Measurements from ENCODE around the gene CEP170B. TPM values are rescaled to one million over a fixed set of nuclear protein-coding genes. Genes with fewer than 3 reads are reported as not detected.
"Not testable (repeated sequence)": the region's sequence is repeated elsewhere in the genome, so short reads cannot be mapped to it uniquely, and the experiment has no call there.

CEP170B gene
- total RNA-seq, 1 experiment from 2014 or later: 13.6 TPM

DNA sequence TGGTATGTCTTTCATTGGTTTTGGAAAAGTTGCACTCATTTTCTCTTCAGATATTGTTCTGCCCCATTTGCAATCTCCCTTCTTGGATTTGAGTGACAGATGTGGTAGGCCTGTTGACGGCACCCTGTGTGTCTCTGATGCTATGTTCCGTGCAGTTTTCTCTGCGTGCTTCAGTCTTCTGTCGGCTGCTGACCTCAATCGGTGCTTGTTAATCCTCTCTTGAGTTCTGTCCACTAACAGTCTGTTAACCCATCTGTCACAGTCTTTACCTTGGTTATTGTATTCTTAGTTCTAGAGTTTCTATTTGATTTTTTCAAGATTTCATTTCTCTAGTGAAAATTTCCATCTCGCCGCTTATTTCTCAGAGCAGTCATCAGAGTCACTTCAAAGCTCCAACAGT lies 38.9 kb downstream of the CEP170B start:
- DNase-seq: no peak
- no peak overlapping the region for H3K4me3 ChIP-seq
- H3K36me3 ChIP-seq: no peaks in the 10 kb centered on the region
- H3K9me3 ChIP-seq: 0 out of 2 replicates have a peak, but pooled peaks cover 4% of the 10 kb centered on the region
- H3K27me3 ChIP-seq: no peaks in the 10 kb centered on the region

DNA sequence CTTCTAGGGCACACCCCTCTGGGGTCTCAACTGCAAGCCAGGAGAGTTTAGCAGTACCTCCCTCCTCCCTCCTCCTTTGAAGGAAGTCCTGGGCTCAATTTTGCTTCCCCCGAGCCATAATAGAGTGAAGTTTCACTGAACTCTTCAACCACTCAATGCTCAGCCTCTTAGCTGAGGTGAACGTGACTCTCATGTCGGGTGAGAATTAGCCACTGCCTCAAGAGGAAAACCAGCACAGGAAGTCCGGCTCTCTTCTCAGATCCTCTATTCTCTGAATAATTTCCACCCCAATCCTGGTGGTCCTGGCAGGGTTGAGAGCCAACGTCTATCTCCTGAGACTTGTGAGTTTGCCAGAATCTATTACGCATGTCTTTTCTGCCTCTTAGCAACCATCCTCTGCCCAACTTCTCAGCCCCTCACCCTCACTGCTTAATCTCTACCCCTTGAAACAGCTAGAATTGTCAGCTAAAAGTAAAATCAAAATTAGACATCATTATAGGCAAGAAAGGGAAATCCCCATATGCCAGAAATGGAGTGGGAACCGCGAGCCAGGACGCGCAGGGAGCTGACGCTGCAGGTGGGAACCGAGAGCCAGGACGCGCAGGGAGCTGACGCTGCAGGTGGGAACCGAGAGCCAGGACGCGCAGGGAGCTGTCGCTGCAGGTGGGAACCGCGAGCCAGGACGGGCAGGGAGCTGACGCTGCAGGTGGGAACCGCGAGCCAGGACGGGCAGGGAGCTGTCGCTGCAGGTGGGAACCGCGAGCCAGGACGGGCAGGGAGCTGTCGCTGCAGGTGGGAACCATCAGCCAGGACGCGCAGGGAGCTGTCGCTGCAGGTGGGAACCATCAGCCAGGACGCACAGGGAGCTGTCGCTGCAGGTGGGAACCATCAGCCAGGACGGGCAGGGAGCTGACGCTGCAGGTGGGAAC lies 39.8 kb downstream of the CEP170B start:
- H3K9me3 ChIP-seq, H3K27me3 ChIP-seq, DNase-seq, H3K36me3 ChIP-seq, H3K4me3 ChIP-seq: not testable (repeated sequence)

DNA sequence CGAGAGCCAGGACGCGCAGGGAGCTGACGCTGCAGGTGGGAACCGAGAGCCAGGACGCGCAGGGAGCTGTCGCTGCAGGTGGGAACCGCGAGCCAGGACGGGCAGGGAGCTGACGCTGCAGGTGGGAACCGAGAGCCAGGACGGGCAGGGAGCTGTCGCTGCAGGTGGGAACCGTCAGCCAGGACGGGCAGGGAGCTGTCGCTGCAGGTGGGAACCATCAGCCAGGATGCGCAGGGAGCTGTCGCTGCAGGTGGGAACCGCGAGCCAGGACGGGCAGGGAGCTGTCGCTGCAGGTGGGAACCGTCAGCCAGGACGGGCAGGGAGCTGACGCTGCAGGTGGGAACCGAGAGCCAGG lies 40.5 kb downstream of the CEP170B start:
- H3K36me3 ChIP-seq, DNase-seq, H3K9me3 ChIP-seq, H3K4me3 ChIP-seq, H3K27me3 ChIP-seq: not testable (repeated sequence)

DNA sequence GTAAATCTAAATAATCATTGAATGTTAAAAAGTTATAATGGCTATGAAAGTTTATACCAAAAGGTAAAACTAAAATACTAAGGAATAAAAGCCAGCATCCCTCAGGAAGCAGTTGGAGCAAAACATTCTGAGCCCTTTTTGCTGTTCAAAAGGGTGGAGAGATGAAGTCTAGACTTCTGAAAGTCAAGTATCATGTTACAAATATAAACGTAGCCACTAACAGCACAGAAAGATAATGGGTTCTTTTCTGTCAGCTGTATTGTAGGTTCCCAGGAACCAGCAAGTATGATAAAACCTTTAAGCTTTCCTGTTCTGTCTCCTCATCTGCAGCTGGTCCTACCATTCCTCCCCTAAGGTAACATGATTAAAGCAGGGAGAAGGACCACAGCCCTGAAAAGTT lies 43.2 kb downstream of the CEP170B start:
- DNase-seq: no peak
- no peak overlapping the region for H3K4me3 ChIP-seq
- peaks cover 6% of the 10 kb centered on the region; the same call in 1 of the 2 replicates for H3K9me3 ChIP-seq
- H3K36me3 ChIP-seq: no peaks in the 10 kb centered on the region
- no peaks in the 10 kb centered on the region for H3K27me3 ChIP-seq

DNA sequence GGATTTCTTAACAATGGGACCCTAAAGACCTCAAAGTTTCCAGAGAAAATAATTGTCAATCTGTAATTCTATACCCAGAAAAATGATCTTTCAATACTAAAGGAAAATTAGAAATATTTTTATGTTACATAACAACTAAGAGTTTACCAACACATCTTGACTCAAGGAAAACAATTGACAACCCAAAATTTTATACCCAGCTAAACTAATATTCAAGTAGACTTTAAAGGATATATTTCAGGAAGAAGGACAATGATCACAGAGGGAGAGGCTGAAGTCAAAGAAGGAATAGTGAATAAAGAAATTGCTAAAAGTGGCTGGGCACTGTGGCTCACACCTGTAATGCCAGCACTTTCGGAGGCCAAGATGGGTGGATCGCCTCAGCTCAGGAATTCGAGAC lies 47.0 kb downstream of the CEP170B start:
- H3K9me3 ChIP-seq: peaks cover 2% of the 10 kb centered on the region; the same call in 1 of the 2 replicates
- H3K36me3 ChIP-seq: no peaks in the 10 kb centered on the region
- no peak overlapping the region for H3K4me3 ChIP-seq
- no peak for DNase-seq
- H3K27me3 ChIP-seq: no peaks in the 10 kb centered on the region

DNA sequence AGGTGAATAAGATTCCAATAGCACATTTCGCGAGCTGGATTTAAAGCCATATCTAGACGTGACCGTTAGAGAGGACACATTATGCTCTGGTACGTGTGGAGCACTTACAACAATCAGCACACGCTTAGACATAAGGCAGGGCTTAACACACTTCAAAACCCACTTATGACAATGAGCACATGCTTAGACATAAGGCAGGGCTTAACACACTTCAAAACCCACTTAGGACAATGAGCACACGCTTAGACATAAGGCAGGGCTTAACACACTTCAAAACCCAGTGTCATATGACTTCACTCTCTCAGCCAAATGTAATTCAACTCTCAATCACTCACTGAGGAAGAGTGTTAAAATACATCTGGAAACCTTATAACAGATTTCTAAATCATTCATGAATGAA lies 48.4 kb downstream of the CEP170B start:
- no peaks in the 10 kb centered on the region for H3K36me3 ChIP-seq
- DNase-seq: no peak
- H3K4me3 ChIP-seq: no peak overlapping the region
- H3K27me3 ChIP-seq: no peaks in the 10 kb centered on the region
- H3K9me3 ChIP-seq: peaks cover 2% of the 10 kb centered on the region; the same call in 1 of the 2 replicates

DNA sequence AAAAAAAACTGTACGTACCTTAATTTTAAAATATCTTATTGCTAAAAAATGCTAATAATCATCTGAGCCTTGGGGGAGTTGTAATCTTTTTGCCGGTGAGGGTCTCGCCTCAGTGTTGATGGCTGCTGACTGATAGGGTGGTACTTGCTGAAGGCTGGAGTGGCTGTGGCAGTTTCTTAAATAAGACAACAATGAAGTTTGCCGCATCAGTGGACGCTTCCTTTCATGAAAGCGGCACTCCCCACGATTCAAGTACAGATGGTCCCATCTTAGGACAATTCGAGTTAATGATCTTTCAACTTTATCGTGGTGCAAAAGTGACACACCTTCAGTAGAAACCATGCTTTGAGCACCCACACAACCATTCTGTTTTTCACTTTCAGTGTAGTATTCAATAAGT lies 52.0 kb downstream of the CEP170B start:
- H3K27me3 ChIP-seq: no peaks in the 10 kb centered on the region
- no peaks in the 10 kb centered on the region for H3K36me3 ChIP-seq
- no peak overlapping the region for H3K4me3 ChIP-seq
- DNase-seq: no peak
- H3K9me3 ChIP-seq: no peaks in the 10 kb centered on the region; the same call in 1 of the 2 replicates

DNA sequence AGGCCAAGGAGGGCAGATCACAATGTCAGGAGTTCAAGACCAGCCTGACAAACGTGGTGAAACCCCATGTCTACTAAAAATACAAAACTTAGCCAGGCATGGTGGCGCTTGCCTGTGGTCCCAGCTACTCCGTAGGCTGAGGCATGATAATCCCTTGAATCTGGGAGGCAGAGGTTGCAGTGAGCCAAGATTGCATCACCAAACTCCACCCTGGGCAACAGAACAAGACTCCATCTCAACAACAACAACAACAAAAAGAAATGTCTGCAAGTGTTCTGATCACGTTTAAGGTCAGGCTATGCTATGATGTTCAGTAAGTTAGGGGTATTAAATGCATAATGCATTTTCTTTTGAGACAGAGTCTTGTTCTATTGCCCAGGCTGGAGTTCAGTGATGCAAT lies 52.9 kb downstream of the CEP170B start:
- DNase-seq: no peak
- Histone ChIP-seq H3K27me3 (no peaks in the 10 kb centered on the region), H3K36me3 (no peaks in the 10 kb centered on the region), H3K9me3 (no peaks in the 10 kb centered on the region), H3K4me3 (no peak overlapping the region)

DNA sequence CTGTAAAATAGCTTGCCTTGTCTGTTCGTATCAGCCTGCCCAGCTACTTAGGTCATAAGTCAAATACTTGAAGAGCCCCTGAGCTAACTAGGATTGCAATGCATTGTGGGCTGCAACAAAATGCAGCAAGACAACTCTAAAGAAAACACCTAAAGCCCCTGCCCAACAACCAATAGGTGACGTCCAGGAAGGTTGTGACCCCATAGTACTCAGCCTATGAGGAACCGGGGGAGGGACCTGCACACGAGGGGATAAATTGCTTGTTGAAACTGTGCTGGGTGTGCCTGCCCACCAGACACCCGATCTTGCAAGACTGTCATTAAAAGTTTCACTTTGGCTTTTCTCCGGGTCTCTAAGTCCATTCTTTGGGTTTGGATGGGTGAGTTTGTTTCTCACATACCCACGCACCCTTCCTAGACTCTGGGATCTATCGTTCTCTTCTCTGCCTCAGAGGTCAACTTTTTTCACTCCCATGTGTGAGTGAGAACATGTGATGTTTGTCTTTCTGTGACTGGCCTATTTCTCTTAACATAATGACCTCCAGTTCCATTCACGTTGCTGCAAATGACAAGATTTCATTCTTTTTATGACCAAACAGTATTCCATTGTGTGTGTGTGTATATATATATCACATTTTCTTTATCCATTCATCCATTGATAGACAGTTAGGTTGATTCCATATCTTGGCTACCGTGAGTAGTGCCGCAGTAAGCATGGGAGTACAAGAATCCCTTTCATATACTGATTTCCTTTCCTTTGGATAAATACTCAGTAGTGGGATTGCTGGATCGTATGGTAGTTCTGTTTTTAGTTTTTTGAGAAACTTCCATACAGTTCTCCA lies 54.3 kb downstream of the CEP170B start:
- not testable (repeated sequence) for DNase-seq, H3K9me3 ChIP-seq, H3K4me3 ChIP-seq, H3K36me3 ChIP-seq, H3K27me3 ChIP-seq

DNA sequence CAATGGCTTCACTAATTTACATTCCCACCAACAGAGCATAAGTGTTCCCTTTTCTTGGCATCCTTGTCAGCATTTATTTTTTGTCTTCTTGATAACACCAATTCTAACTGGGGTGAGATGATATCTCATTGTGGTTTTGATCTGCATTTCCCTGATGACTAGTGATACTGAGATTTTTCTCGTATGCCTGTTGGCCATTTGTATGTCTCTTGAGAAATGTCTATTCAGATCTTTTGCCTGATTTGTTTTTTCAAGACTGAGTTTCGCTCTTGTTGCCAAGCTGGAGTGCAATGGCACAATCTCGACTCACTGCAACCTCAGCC lies 54.9 kb downstream of the CEP170B start:
- H3K36me3 ChIP-seq: no peaks in the 10 kb centered on the region
- no peaks in the 10 kb centered on the region for H3K27me3 ChIP-seq
- no peak overlapping the region for H3K4me3 ChIP-seq
- DNase-seq: no peak
- no peaks in the 10 kb centered on the region for H3K9me3 ChIP-seq

DNA sequence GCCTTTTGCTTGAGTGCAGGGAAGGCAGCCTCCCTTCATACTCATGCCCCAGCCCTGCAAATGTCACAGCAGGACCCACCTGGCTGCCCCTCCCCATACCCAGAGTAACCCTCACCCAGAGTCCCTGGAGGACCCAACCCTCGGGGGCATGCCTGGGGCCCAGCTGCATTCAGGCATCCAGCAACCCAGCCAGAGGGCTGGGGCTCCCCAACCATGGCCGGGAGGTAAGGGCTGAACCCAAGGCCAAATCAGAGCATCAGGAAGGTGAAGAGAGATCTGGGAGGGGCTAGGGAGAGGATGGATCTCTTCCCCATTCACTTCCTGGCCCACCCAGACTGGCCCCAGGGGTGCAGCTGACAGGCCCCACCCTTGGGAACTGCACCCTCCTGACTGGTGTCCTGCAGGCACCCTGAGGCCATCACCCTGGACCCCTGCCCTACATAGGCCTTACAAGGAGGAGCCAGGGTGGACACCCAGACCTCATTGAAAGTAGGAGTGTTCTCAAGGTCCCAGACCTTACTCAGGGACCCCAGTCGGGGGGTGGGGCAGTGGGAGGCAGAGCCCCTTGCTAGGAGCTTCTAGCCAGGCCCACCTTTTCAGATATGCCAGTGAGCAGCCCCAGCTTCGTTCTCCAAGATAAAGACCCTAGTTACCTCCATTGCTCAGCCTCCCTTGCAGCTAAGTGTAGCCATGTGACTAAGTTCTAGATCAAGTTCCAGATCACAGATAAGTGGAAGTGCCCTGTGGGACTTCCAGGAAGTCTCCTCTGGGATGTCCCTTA lies 58.8 kb downstream of the CEP170B start:
- Histone ChIP-seq H3K4me3 (no peak overlapping the region), H3K27me3 (no peaks in the 10 kb centered on the region), H3K9me3 (no peaks in the 10 kb centered on the region), H3K36me3 (no peaks in the 10 kb centered on the region)
- DNase-seq: no peak

DNA sequence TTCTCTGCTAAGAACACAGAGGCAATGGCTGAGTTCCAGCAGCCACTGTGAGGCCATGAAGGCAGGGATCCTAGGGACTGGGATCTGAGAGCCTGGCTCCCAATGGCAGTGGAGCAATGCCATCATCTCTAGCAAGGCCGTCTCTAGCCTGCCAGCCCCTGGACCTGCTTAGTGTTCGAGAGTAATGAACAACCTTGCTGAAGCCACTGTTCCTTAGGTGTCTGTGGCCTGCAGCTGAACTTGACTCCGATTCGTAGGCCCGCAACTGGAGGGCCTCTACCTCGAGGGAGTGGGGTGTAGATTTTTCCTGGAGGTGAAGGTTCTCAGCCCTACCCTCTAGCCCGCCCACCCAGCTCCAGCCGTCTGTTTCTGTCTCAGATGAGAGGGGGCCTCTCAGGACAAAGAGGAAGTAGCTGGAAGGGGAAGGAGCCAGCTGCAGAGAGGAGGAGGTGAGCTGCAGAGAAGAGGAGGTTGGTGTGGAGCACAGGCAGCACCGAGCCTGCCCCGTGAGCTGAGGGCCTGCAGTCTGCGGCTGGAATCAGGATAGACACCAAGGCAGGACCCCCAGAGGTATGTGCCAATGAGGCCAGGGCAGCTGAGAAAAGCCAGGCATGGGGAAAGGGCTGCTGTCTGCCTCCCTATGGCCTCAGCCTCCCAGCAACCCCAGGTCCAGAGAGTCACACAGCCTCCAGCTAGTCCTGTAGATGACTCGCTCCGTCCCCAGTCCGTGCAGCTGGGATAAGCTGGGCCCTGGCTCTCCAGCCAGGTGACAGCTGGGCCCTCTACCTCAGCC lies 59.5 kb downstream of the CEP170B start, which contains the start of gene PLD4:
PLD4 (plus strand) TSS at position 459 of the 793 bp plus-strand sequence. CDS start 2,262 bp downstream, outside the sequence.
- no peak within 1 kb of the TSS for H3K4me3 ChIP-seq
- H3K9me3 ChIP-seq: no peaks in the 10 kb centered on the region
- DNase-seq: no peak
- H3K36me3 ChIP-seq: no peaks in the 10 kb centered on the region
- H3K27me3 ChIP-seq: no peaks in the 10 kb centered on the region

DNA sequence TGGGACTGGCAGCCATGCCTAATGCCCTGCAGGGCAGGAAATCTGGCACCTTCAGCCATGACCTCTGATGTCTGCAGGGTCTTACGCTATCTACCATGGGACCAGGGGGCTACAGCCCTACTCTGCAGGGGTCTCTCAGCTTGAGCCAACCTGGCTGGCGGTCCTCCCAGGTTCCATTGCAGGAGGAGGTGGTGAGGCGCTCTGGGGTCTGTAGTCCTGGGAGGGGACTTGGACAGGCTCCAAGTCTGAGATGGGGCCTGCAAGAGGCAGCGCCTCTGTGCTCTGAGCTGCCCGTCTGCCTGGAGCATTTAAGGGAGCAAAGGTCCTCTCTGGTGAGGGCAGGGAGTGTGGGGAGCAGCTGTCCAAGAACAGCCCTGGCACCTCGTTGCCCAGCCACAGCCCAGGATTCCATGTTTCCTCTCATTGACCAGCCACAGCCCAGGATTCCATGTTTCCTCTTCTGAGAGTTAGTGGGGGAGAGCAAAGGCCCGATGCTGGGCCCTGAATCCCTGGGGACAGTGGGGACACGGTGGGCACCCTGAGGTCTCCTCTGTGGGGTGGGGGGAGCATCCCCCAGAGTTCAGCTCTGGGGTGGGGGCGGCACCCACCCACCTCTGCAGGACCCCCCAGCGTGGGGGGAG lies 60.3 kb downstream of the CEP170B start:
- Histone ChIP-seq H3K36me3 (no peaks in the 10 kb centered on the region), H3K4me3 (no peak overlapping the region), H3K27me3 (no peaks in the 10 kb centered on the region), H3K9me3 (no peaks in the 10 kb centered on the region)
- no peak for DNase-seq

DNA sequence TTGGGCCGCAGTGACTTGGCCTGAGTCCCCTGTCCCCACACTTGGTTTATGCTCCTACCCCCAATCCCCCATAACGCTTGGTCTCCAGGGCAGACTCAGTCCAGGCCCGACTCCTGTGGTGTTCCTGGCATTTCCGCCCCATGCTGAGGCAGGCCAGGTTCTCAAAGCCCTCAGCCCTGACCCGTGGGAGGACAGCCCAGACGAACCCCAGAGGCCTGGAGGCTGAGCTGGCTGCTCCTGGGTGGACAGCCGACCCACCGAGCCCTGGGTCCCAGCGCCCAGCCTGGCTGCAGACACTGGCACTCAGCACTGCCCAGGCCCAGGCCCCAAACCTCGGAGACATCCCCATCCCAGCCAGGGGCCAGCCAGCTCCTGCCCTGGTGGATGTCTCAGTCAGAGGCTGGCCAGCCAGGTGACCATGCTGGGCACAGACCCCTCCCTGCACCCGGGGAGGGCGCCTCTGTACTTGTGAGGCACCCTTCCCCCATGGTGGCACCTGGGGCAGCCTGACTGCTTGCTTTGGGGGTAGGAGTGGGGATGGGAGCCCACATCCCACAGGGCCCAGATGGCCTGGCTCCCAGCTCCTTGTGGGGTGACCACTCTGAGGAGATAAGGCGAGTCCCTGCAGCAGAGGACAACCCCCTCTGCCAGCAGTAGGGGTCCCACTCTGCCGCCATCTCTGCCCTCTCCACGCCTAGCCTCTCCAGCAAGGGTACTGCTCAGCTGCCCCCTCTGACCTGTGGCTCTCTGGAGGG lies 61.0 kb downstream of the CEP170B start:
- H3K9me3 ChIP-seq: no peaks in the 10 kb centered on the region
- no peak overlapping the region for H3K4me3 ChIP-seq
- H3K36me3 ChIP-seq: no peaks in the 10 kb centered on the region
- no peaks in the 10 kb centered on the region for H3K27me3 ChIP-seq
- DNase-seq: no peak

Data from MG63 (cell line).